A673 (cell line): ENCODE measurements around the gene CTNNA2. TPM values are rescaled to one million over a fixed set of nuclear protein-coding genes. Genes with fewer than 3 reads are reported as not detected.

Experiments used
- BruUV-seq: library from RNA; stranded (reverse); fragments of 400-500 nt; replicated peaks from 2 replicates; lab custom pipeline; 2021; lab: Mats Ljungman, UMichigan
- CTCF ChIA-PET: fragments of 300-600 bp; sonication (Branson Sonifier 250); formaldehyde crosslinking; loops from one replicate; lab custom pipeline; 2022; ENCODE audit warnings: antibody characterized with exemption; lab: Charles Lee
- POLR2A ChIA-PET: fragments of 300-600 bp; sonication (Branson Sonifier 250); formaldehyde crosslinking; loops from one replicate; lab custom pipeline; 2022; ENCODE audit warnings: antibody characterized with exemption; ENCODE audit not compliant: low non-redundant PET; lab: Charles Lee
- DNase-seq: peaks from one replicate; pipeline ENCODE4 v3.0.0-alpha.2; 2015; ENCODE audit warnings: low spot score
- H3K27ac ChIP-seq: fragments of 200-600 bp; sonication (generic); 2 replicates; pipeline ENCODE4 v1.5.1; 2016; ENCODE audit warnings: mixed run types, low read depth, mild to moderate bottlenecking, mixed read lengths, antibody characterized with exemption, low read length; ENCODE audit not compliant: poor library complexity, severe bottlenecking
- H3K27me3 ChIP-seq: fragments of 200-600 bp; sonication (generic); replicated peaks from 2 replicates; pipeline ENCODE4 v1.6.1; 2017; ENCODE audit warnings: mixed run types, low read depth, mild to moderate bottlenecking, mixed read lengths, antibody characterized with exemption, low read length; ENCODE audit not compliant: insufficient read depth, poor library complexity
- H3K36me3 ChIP-seq: fragments of 200-600 bp; sonication (generic); 2 replicates; pipeline ENCODE4 v1.6.1; 2016; ENCODE audit warnings: mixed run types, mild to moderate bottlenecking, mixed read lengths, antibody characterized with exemption, low read length; ENCODE audit not compliant: insufficient read depth, poor library complexity, severe bottlenecking
- H3K4me1 ChIP-seq: fragments of 200-600 bp; sonication (generic); 2 replicates; pipeline ENCODE4 v1.6.1; 2017; ENCODE audit warnings: mixed run types, mild to moderate bottlenecking, mixed read lengths, antibody characterized with exemption, low read length; ENCODE audit not compliant: insufficient read depth, poor library complexity, severe bottlenecking
- H3K4me3 ChIP-seq: fragments of 200-600 bp; sonication (generic); 2 replicates; pipeline ENCODE4 v1.5.1; 2016; ENCODE audit warnings: low read depth, mixed run types, mild to moderate bottlenecking, mixed read lengths, low read length; ENCODE audit not compliant: poor library complexity, severe bottlenecking
- H3K9me3 ChIP-seq: fragments of 200-600 bp; sonication (generic); 2 replicates; pipeline ENCODE4 v1.6.1; 2016; ENCODE audit warnings: mixed run types, low read depth, mild to moderate bottlenecking, mixed read lengths, antibody characterized with exemption, low read length; ENCODE audit not compliant: poor library complexity, severe bottlenecking
- CTCF ChIP-seq: fragments of 300-800, 200-600 bp; sonication (generic); conservative IDR thresholded peaks from 2 replicates; pipeline ENCODE4 v1.5.1; 2017; ENCODE audit warnings: low read depth, mild to moderate bottlenecking, antibody characterized with exemption, low read length, moderate library complexity, mixed read lengths
- EZH2 ChIP-seq: fragments of 200-600 bp; sonication (generic); IDR thresholded peaks from 2 replicates; pipeline ENCODE4 v1.6.1; 2017; ENCODE audit warnings: borderline replicate concordance, low read depth, mild to moderate bottlenecking, mixed read lengths, antibody characterized with exemption, low read length; ENCODE audit not compliant: poor library complexity, severe bottlenecking
- intact Hi-C: fragments of 100-400 bp; cut with micrococcal nuclease; formaldehyde crosslinking; loops from one replicate; pipeline ENCODE4 v1.10.0; 2022; ENCODE audit not compliant: unreplicated experiment
- total RNA-seq: library from RNA; stranded (reverse); gene quantifications from 2 replicates; pipeline ENCODE4 v1.2.3, GENCODE V29; 2021

CTNNA2 gene
- total RNA-seq, 1 experiment from 2014 or later = not detected

GRCh38 chr2:80246534-80246933 lies 733.7 kb downstream of the CTNNA2 start:
- peaks cover 7% of the 10 kb centered on the region for H3K27me3 ChIP-seq
- intact Hi-C loops = no loop called here
- H3K4me3 ChIP-seq = no peak overlapping the region
- POLR2A ChIA-PET = no interaction called here
- CTCF ChIA-PET = no interaction called here
- H3K27ac ChIP-seq = no peak overlapping the region
- no peaks in the 10 kb centered on the region for H3K4me1 ChIP-seq
- BruUV-seq = no TSS peak
- no peak for DNase-seq
- no peaks in the 10 kb centered on the region for H3K9me3 ChIP-seq
- no peaks in the 10 kb centered on the region for H3K36me3 ChIP-seq
- TF ChIP-seq EZH2 (no peak), CTCF (no peak)

DNA sequence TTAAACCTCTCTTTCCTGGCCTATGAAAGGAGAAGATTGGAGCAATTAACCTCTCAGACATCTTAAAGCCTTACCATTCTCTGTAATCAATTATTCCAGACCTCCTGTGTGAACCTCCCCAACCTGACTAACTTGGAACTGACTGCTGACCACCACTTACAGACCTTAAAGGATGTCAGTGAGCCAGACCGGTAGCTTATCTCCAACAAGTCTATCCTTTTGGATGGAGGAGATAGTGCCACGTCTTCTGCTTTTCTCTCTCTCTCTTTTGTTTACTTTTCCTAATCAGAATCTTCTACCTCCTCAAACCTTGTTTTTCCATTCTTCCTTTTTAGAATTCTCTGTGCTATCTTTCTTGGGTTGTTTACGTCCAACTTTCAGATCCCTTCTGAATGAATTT lies 734.5 kb downstream of the CTNNA2 start:
- no TSS peak for BruUV-seq
- H3K36me3 ChIP-seq = no peaks in the 10 kb centered on the region
- ChIA-PET POLR2A (interaction anchor here (0.6 kb wide), 1 partner anchor 80 kb away, joined by 3 read pairs; no protein-coding TSS in a partner anchor), CTCF (no interaction called here)
- H3K4me1 ChIP-seq = no peaks in the 10 kb centered on the region
- no peak for TF ChIP-seq EZH2
- H3K27ac ChIP-seq = no peak overlapping the region
- peaks cover 7% of the 10 kb centered on the region for H3K27me3 ChIP-seq
- intact Hi-C loops = no loop called here
- H3K4me3 ChIP-seq = no peak overlapping the region
- DNase-seq = no peak
- H3K9me3 ChIP-seq = no peaks in the 10 kb centered on the region

GRCh38 chr2:80248146-80248545 lies 735.3 kb downstream of the CTNNA2 start:
- Histone ChIP-seq H3K36me3 (no peaks in the 10 kb centered on the region), H3K27ac (no peak overlapping the region), H3K27me3 (peaks cover 7% of the 10 kb centered on the region), H3K4me3 (no peak overlapping the region), H3K4me1 (no peaks in the 10 kb centered on the region), H3K9me3 (no peaks in the 10 kb centered on the region)
- TF ChIP-seq EZH2 (no peak), CTCF (no peak)
- no TSS peak for BruUV-seq
- intact Hi-C loops = no loop called here
- no peak for DNase-seq
- ChIA-PET CTCF (no interaction called here), POLR2A (no interaction called here)

- POLR2A ChIA-PET = no interaction called here
- H3K36me3 ChIP-seq = no peaks in the 10 kb centered on the region
- no peaks in the 10 kb centered on the region for H3K4me1 ChIP-seq
- intact Hi-C loops = no loop called here
- no peak for DNase-seq
- TF ChIP-seq EZH2 = no peak
- TF ChIP-seq CTCF = no peak
- BruUV-seq = no TSS peak
- no peaks in the 10 kb centered on the region for H3K9me3 ChIP-seq
- H3K27ac ChIP-seq = no peak overlapping the region
- H3K4me3 ChIP-seq = no peak overlapping the region
- H3K27me3 ChIP-seq = no peaks in the 10 kb centered on the region
- CTCF ChIA-PET = no interaction called here
Observed at GRCh38 chr2:80252294-80252986, 739.6 kb downstream of the CTNNA2 start.
